Astrocyte of the hippocampus (primary cell): ENCODE results near the gene CACNA1E.

Source experiments
- DNase-seq: peaks from one replicate; pipeline ENCODE4 v3.0.0; 2011; ENCODE audit warnings: low read depth, low spot score

Gene CACNA1E

DNA sequence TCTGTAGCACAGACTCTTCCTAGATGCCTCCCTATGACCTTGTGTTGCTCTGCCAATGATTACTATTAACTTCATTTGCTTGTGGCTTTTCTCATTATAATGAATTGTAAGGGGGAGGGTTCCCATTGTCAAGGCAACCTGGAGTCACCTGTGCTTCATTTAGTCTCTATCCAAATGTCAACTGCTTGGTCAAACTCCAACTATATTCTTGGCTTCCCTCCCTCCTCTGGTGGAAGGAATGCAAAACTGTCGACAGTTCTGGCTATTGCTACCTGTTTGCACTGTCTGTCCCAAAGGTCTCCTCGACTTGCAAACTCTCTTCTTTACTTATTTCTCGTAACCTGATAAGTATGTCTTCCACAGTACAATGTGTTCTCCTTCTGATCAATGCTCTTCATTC, 100.3 kb downstream of the CACNA1E start:
- no peak for DNase-seq

GRCh38 chr1:181587870-181588438, 104.6 kb downstream of the CACNA1E start:
- no peak for DNase-seq

DNA sequence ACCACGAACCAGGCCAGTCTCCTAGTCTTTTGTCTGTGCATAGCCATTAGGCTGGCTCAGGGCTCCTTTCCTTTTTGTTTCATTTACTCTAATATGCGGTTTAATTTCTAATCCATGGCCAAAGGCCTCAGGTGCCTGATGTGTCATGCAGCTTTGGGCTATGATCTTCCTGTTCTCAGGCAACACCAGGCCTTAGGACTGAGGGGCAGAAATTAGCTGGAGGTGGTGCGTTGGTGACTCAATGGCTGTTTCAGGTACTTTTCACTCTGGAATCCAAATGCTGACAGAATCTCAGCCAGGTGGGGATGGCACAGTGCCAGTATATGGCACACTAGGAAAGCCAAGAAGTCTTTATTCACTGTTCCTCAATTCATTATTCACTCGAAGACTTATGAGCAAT, 105.3 kb downstream of the CACNA1E start:
- DNase-seq: no peak

DNA sequence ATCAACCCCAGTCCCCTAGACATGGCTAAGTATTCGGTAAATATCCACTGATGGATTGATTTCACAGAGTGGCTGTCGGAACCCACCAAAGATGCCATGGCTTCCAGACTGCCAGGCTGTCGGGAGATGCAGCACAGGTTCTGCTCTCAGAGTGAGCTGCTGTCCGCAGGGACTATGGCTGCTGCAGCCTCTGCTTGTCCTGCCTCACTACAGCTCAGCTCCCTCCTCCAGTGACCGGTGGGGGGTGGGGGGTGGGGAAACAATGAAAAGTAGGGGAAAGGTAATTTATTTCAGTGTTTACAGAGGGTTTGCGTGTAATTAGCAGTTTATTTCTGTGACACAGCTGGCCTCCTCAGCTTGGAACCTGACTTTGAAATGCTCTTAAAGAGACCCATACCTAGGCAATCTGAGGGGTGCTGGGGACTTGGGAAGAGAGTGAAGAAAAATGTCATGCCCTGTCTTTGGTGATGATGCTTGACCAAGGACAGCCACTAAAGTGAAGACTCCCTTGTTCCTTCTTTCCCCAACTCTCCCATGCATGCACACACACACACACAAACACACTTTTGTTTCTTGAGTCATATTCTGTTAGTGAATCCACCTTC, 109.0 kb downstream of the CACNA1E start:
- DNase-seq: no peak

GRCh38 chr1:181593042-181593441, 109.7 kb downstream of the CACNA1E start:
- no peak for DNase-seq

DNA sequence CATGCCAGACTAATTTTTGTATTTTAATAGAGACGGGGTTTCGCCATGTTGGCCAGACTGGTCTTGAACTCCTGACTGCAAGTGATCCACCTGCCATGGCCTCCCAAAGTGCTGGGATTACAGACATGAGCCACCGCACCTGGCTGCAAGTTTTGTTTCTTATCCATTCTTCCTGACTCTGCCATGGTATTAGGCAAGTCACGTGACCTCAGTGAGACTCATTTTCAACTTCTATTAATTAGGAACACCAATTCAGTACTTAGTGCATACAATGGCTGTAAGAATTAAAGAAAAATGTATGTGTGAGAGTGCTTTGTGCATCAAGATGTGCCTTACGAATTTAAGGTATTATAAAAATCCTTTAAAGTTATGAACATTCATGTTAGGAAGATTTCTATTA, 111.2 kb downstream of the CACNA1E start:
- no peak for DNase-seq

DNA sequence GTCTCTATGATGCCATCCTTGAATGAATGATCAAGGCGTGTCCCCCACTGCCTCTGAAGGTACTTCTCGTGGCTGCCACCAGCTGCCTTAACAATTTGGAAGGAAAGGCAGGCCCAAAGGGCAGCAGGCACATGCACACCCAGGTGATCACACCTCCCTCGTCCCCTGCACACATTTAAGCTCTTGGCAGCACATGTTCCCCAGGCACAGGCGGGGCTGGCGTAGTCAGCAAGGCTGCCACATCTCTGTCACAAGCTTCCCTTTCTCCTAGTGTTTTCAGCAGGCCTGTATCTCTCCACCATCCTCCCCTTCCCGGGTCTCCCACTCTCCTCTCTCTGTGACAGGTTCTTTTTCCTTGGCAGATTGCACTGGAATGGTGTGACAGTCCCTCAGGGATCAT, 111.9 kb downstream of the CACNA1E start:
- no peak for DNase-seq

DNA sequence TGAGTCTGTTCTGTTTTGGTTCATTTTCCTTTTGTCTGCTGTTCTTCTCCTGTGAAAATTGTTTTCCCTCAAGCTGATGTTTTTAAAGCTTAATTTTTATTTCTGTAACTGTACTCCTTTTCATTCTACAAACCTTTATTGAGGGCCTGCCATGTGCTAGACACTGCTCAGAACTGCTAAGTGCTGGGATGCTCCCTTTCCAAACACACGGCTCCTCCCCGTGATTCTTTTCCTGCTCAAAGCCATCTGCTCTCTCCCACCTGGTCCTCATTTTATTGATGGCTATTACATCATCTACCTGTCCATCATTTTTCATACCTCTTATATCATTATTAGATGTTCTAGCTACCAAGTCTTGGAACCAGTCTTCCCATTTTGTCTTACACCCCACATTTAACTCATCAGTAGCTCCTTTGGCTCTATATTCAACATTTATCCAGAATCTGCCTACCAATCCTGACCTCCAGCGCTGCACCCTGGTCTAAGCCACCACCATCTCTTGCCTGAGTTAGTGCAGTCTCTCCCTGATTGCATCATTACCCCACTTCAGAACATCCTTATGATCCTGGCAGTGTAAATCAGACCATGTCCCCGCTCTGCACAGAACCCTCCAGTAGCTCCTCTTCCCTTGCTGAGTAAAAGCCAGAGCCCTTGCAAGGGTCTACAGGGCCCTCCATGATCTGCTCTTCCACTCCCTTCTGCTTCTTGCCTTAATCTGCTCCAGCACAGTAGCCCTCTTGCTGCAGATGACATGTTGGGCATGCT, 118.1 kb downstream of the CACNA1E start:
- DNase-seq: no peak

GRCh38 chr1:181603735-181604410, 120.6 kb downstream of the CACNA1E start:
- DNase-seq: no peak

DNA sequence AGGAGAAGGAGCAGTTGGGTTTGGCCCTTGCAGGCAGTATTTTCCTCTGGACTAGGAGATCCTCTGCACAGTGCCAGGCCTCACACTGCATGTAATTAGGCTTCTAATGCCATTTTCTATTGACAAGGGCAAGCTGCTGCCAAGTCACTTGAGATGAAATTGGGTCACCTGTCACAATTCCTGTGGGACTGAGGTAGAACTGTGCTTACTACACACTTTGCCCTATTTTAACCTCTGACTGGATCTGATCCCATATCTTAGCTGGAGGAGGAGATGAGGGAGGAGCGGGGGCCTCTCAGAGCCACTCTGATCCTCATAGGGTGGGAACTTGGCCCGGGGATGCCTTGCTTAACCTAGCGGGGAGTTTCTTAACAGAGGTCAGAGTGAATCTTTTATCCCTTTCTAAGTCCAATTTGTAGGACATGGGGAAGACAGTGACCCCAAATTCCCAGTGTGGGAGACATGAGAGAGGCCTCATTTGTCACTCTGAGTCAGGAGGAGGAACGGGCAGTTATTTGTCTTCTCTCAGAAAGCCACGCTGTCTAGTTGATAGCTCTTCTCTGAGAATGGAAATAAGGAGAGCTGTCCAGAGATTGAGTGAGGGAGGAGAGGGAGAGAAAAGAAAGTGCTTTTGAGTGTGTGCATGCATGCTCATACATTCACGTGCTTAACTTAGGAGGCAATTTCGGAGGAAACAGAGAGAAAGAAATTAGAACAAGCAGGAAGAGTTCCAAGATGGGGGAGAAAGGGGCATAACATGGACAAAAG, 121.3 kb downstream of the CACNA1E start:
- no peak for DNase-seq

DNA sequence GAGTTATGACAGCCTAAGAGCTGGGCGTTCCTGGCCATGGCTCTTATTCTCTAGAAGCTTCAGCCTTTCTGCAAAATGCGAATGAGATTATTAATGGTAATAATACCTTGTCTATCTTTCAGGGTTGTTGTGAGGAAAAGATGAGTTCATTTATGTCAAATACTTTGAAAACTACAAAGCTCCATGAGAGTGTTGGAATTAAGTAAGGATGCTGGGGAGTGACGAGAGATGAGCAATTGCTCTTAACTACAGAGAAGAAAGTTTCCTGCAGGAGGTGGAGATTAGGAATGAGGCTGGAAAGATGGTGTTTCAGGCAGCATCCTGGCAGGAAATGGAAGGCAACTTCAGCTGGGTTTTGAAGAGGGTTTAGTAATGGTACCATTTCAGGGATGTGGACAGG, 124.2 kb downstream of the CACNA1E start:
- DNase-seq: no peak

GRCh38 chr1:181608386-181608785, 125.1 kb downstream of the CACNA1E start:
- DNase-seq: no peak

DNA sequence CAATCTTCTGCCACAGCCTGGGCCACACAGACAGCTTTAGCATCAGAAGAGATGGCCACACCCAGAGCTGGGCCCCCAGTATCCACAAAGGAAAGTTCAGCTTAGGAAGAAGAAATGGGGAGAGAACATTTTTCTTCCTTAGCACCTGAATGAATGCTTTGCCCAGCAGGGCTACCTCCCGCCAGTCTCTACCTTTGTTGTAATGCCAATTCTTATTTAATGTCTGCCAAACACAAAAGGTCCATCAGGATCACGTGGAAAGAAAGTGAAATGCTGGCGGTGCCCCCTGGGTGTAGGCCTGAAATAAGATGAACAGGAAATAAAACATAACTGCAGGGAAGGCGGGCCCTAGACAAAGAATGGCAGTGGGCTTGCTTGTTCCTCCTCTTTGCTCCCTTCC, 125.6 kb downstream of the CACNA1E start:
- DNase-seq: no peak

DNA sequence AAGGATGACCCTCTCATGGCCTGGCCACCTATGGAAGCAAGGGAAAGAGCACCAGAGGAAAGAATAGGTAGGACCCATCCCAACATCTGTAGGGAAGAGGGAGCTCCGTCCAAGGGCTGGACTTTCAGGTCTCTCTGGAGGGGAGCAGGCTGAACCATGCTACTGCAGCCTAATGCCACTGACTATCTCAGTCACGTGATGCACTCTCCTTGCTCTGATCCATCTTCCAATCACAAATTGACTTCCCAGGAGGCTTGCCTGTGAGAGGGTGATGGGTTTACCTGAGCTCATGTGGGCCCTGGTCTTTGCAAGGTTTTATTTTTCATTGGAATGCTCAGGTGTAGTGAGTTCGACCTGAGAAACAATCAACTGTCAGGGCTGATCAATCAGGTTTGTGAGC, 128.8 kb downstream of the CACNA1E start:
- DNase-seq: no peak

DNA sequence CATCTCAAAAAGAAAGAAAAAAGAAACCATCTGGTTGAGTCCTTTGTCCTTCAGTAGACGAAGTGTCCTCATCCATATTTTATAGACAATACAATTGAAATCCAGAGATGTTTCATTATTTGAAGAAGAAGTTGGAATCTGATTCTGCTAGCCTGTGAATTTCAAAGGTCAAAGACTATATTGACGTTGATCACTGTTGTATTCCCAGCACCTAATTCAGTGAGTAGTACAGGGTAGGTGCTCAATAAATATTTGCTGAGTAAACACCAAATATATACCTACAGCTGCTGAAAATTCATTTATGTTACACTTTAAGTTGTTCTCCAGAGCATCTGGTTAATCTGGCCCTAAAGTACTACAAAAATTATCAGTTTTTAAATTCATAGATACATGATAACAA, 135.2 kb downstream of the CACNA1E start:
- no peak for DNase-seq

DNA sequence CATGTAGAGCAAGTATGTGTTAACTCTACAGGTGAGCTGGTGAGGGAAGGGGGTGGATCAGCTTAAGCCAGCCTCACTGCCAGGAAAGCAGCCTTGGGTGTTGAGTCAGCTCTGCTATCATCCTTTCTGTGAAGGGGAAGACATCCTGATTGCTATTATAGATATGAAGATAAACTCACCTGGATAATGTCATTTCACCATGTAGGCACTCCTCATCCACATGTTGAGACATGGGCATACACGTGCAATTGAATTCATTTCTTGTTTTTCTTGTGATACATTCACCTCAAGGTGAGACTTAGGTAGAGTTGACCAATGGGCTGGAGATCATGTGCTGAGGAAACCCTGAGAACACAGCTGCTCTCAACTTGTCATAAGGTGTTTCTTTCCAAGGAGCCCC, 136.9 kb downstream of the CACNA1E start:
- no peak for DNase-seq

GRCh38 chr1:181623850-181624249, 140.5 kb downstream of the CACNA1E start:
- DNase-seq: no peak

DNA sequence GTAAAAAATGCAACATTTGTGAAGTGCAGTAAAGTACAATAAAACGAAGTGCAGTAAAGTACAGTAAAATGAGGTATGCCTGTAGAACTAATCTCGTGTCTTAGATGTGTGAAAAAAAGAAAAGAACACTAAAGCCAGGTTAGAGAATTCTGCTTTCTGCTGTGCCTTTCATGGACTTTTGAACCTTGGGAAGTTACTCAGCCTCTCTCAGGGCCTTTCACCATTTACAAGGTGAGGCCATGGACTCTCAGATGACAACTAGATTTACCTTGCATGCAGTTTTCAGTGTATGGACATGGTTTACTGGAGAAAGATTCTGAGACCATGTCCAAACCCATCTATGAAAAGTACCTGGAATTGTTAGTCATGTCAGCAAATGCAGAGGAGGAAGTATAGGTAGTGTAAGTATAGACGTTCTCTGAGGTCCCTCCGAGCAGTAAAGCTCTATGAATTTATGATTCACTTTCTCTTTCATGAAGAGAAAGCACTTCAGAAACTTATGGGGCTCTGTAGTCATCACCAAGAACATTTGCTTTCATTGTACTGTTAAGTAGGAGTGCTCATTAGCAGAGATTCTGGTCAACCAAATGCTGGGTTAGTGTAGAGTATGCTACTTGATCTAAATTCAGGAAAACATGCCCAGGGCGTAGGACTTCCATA, 143.1 kb downstream of the CACNA1E start:
- no peak for DNase-seq

DNA sequence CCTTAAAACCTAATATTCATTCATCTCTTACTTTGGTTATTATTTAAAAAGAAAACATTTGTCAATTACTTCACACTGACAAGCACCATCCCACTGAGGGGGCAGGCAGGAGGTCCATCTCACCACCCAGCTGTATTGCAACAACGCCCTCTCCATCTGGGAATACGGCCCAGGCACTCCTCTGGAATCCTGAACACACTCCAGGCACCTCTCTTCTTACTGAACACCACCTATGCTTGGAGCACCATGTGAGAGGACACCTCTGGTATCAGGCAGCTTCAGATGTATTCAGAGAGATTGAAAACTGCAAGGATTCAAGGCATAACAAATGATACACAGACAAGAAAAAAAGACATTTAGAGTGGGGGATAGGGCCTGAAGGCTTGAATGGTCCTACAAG, 147.1 kb downstream of the CACNA1E start:
- no peak for DNase-seq

DNA sequence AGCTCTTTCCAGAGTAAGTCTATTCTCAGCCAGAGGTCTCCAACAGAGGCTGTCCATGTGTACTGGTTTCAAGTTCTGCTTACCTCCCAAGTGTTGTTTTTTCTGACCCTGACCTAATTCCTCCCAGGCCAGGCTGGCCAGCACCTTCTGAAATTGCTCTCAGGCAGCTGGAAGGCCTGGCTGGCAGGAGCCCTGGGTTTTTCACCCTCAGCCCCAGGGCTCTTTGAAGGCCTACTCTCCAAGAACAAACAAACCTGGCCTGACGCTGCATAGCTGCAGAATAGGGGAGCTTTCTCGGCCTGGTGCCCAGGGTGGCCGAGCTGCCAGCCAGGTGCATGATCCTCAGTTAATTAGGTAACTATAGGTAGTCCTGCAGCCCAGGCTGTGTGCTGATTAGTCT, 147.5 kb downstream of the CACNA1E start:
- DNase-seq: no peak

DNA sequence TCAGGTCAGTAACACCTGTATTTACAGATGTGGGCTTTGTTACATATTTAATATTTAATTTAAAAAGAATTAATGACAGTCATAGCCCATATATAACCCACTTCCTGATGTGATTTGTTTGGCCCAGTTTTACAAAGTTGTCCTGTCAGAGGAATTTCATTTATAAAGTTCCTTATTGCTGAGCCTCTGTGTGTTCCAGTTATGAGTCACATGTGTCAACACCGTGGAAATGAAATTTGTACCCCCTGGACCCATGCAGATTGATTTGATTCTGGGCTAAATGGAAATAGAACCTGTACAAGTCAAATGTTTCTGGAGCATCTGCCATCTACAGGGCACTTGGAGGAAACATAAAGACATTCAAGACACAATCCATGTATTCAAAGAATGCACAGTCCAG, 149.2 kb downstream of the CACNA1E start:
- DNase-seq: no peak
